WTC11 (cell line): ENCODE results near the gene ARHGAP26. TPM values are rescaled to one million over a fixed set of nuclear protein-coding genes. Genes with fewer than 3 reads are reported as not detected.

ENCODE experiments used
- ATAC-seq: fragments of 200-7000 bp; cut with Tn5 transposase; 2 replicates; pipeline ENCODE4 v1.10.0; 2021; ENCODE audit warnings: mild to moderate bottlenecking, moderate library complexity
- CTCF ChIA-PET: fragments of 300-600 bp; sonication (Branson Sonifier 250); formaldehyde crosslinking; loops from one replicate; lab custom pipeline; 2021; ENCODE audit warnings: antibody characterized with exemption; lab: Charles Lee
- POLR2A ChIA-PET: fragments of 350-600 bp; sonication (Branson Sonifier 250); formaldehyde crosslinking; loops from one replicate; lab custom pipeline; 2021; ENCODE audit warnings: antibody characterized with exemption; lab: Charles Lee
- DNase-seq: peaks from one replicate; pipeline ENCODE4 v3.0.0; 2021; ENCODE audit warnings: low spot score
- H3K27ac Mint-ChIP-seq: 2 replicates; pipeline ENCODE4 v1.8.0; 2021; ENCODE audit warnings: mixed read lengths
- H3K27me3 Mint-ChIP-seq: 2 replicates; pipeline ENCODE4 v1.8.0; 2021; ENCODE audit warnings: low read depth, mild to moderate bottlenecking, moderate library complexity, mixed read lengths
- H3K36me3 Mint-ChIP-seq: 2 replicates; pipeline ENCODE4 v1.8.0; 2021; ENCODE audit warnings: mixed read lengths
- H3K4me1 Mint-ChIP-seq: 2 replicates; pipeline ENCODE4 v1.8.0; 2022; ENCODE audit warnings: mixed read lengths
- H3K4me3 Mint-ChIP-seq: 2 replicates; pipeline ENCODE4 v1.8.0; 2021; ENCODE audit warnings: mild to moderate bottlenecking, moderate library complexity, mixed read lengths
- H3K9me3 Mint-ChIP-seq: 2 replicates; pipeline ENCODE4 v1.8.0; 2021; ENCODE audit warnings: mixed read lengths
- CREM ChIP-seq: sonication (generic); formaldehyde crosslinking; IDR thresholded peaks from 2 replicates; pipeline ENCODE4 v1.8.1; 2022; ENCODE audit warnings: mild to moderate bottlenecking, missing genetic modification reagents, moderate library complexity
- E2F1 ChIP-seq: sonication (generic); formaldehyde crosslinking; IDR thresholded peaks from 2 replicates; pipeline ENCODE4 v1.8.0; 2022; ENCODE audit warnings: mild to moderate bottlenecking, missing genetic modification reagents
- ETV6 ChIP-seq: sonication (generic); formaldehyde crosslinking; IDR thresholded peaks from 2 replicates; pipeline ENCODE4 v1.8.1; 2022; ENCODE audit warnings: mild to moderate bottlenecking, missing genetic modification reagents
- FOXJ3 ChIP-seq: sonication (generic); formaldehyde crosslinking; IDR thresholded peaks from 2 replicates; pipeline ENCODE4 v1.9.0; 2021; ENCODE audit warnings: missing genetic modification reagents, mild to moderate bottlenecking, borderline replicate concordance
- NR1H2 ChIP-seq: sonication (generic); formaldehyde crosslinking; IDR thresholded peaks from 2 replicates; pipeline ENCODE4 v1.9.0; 2021; ENCODE audit warnings: mild to moderate bottlenecking, moderate library complexity, missing genetic modification reagents
- NR3C1 ChIP-seq: sonication (generic); formaldehyde crosslinking; conservative IDR thresholded peaks from 2 replicates; pipeline ENCODE4 v1.8.1; 2023; ENCODE audit warnings: low read depth, mild to moderate bottlenecking, missing genetic modification reagents
- SP1 ChIP-seq: sonication (generic); formaldehyde crosslinking; conservative IDR thresholded peaks from 2 replicates; pipeline ENCODE4 v1.8.1; 2022; ENCODE audit warnings: missing genetic modification reagents
- ZNF232 ChIP-seq: sonication (generic); formaldehyde crosslinking; IDR thresholded peaks from 2 replicates; pipeline ENCODE4 v1.8.0; 2022; ENCODE audit warnings: mild to moderate bottlenecking, missing genetic modification reagents
- ZNF263 ChIP-seq: sonication (generic); formaldehyde crosslinking; IDR thresholded peaks from 2 replicates; pipeline ENCODE4 v1.8.1; 2022; ENCODE audit warnings: low read depth, mild to moderate bottlenecking, moderate library complexity, missing genetic modification reagents
- ZNF396 ChIP-seq: fragments of 250-450 bp; sonication (Bioruptor Pico); IDR thresholded peaks from 2 replicates; pipeline ENCODE4 v1.8.0; 2021; ENCODE audit warnings: mild to moderate bottlenecking, moderate library complexity, borderline replicate concordance
- ZNF512 ChIP-seq: sonication (generic); formaldehyde crosslinking; IDR thresholded peaks from 2 replicates; pipeline ENCODE4 v1.8.1; 2022; ENCODE audit warnings: missing genetic modification reagents, borderline replicate concordance
- ZNF532 ChIP-seq: fragments of 250-450 bp; sonication (Bioruptor Pico); IDR thresholded peaks from 2 replicates; pipeline ENCODE4 v1.9.0; 2021; ENCODE audit warnings: mild to moderate bottlenecking, borderline replicate concordance
- total RNA-seq: library from RNA; stranded (reverse); gene quantifications from 3 replicates; pipeline ENCODE4 v1.2.3, GENCODE V29; 2021
- TF ChIP-seq, protein P1 (sequence below): sonication (generic); formaldehyde crosslinking; IDR thresholded peaks from 2 replicates; pipeline ENCODE4 v1.8.0; 2022; ENCODE audit warnings: mild to moderate bottlenecking, missing genetic modification reagents
- TF ChIP-seq, protein P2 (sequence below): sonication (generic); formaldehyde crosslinking; conservative IDR thresholded peaks from 2 replicates; pipeline ENCODE4 v1.8.1; 2023; ENCODE audit warnings: mild to moderate bottlenecking, low read depth, missing genetic modification reagents, moderate library complexity

The ARHGAP26 gene
- total RNA-seq, 1 experiment from 2014 or later: 22.3 TPM

GRCh38 chr5:142771666-142772065 is 1.5 kb downstream of the ARHGAP26 start:
- DNase-seq (no peak), ATAC-seq (no peak)
- no peaks in the 10 kb centered on the region for H3K36me3 Mint-ChIP-seq
- ChIA-PET POLR2A (interaction anchor here (0.6 to 2.3 kb wide), 5 partner anchors 7 to 101 kb away, joined by 3 to 9 read pairs (median 4); no protein-coding TSS in a partner anchor), CTCF (interaction anchor here (0.8 to 4.3 kb wide), 18 partner anchors 8 to 117 kb away, joined by 3 to 46 read pairs (median 9); no protein-coding TSS in a partner anchor)
- peak overlapping the region; percentile 92 for H3K4me3 Mint-ChIP-seq
- TF ChIP-seq SP1 (CRISPR knock-in tag) (no peak), NR3C1 (CRISPR knock-in tag) (no peak), ZNF532 (CRISPR knock-in tag) (no peak), ETV6 (CRISPR knock-in tag) (no peak), ZNF396 (no peak), ZNF512 (no peak)
- TF ChIP-seq, protein P1, sequence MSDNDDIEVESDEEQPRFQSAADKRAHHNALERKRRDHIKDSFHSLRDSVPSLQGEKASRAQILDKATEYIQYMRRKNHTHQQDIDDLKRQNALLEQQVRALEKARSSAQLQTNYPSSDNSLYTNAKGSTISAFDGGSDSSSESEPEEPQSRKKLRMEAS (CRISPR knock-in tag): no peak
- H3K27me3 Mint-ChIP-seq: peaks cover 12% of the 10 kb centered on the region; the same call in 1 of the 2 replicates
- peaks cover 36% of the 10 kb centered on the region for H3K4me1 Mint-ChIP-seq
- H3K27ac Mint-ChIP-seq: no peak overlapping the region
- no peaks in the 10 kb centered on the region for H3K9me3 Mint-ChIP-seq

- H3K27ac Mint-ChIP-seq: no peak overlapping the region
- H3K4me3 Mint-ChIP-seq: peak overlapping the region; percentile 92
- H3K27me3 Mint-ChIP-seq: peaks cover 12% of the 10 kb centered on the region; the same call in 1 of the 2 replicates
- DNase-seq (no peak), ATAC-seq (no peak)
- CTCF ChIA-PET: interaction anchor here (0.6 to 4.3 kb wide), 9 partner anchors 11 to 117 kb away, joined by 3 to 46 read pairs (median 3); no protein-coding TSS in a partner anchor
- POLR2A ChIA-PET: no interaction called here
- peaks cover 37% of the 10 kb centered on the region for H3K4me1 Mint-ChIP-seq
- H3K9me3 Mint-ChIP-seq: no peaks in the 10 kb centered on the region
- no peaks in the 10 kb centered on the region for H3K36me3 Mint-ChIP-seq
- TF ChIP-seq CREM (CRISPR knock-in tag) (no peak), ZNF512 (no peak), ZNF263 (no peak), ZNF532 (CRISPR knock-in tag) (no peak), E2F1 (CRISPR knock-in tag) (no peak), NR1H2 (CRISPR knock-in tag) (no peak), FOXJ3 (CRISPR knock-in tag) (no peak), ZNF232 (CRISPR knock-in tag) (no peak)
- TF ChIP-seq, protein P2, sequence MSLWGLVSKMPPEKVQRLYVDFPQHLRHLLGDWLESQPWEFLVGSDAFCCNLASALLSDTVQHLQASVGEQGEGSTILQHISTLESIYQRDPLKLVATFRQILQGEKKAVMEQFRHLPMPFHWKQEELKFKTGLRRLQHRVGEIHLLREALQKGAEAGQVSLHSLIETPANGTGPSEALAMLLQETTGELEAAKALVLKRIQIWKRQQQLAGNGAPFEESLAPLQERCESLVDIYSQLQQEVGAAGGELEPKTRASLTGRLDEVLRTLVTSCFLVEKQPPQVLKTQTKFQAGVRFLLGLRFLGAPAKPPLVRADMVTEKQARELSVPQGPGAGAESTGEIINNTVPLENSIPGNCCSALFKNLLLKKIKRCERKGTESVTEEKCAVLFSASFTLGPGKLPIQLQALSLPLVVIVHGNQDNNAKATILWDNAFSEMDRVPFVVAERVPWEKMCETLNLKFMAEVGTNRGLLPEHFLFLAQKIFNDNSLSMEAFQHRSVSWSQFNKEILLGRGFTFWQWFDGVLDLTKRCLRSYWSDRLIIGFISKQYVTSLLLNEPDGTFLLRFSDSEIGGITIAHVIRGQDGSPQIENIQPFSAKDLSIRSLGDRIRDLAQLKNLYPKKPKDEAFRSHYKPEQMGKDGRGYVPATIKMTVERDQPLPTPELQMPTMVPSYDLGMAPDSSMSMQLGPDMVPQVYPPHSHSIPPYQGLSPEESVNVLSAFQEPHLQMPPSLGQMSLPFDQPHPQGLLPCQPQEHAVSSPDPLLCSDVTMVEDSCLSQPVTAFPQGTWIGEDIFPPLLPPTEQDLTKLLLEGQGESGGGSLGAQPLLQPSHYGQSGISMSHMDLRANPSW: no peak
Observed at GRCh38 chr5:142772446-142773293, 2.5 kb downstream of the ARHGAP26 start.
